GM19467 (cell line): ENCODE results near the gene ALOX12B.
"Not testable (repeated sequence)": the region's sequence is repeated elsewhere in the genome, so short reads cannot be mapped to it uniquely, and the experiment has no call there.

Source experiments
- ATAC-seq: cut with Tn5 transposase; IDR thresholded peaks from one replicate; pipeline ENCODE4 v1.9.1; 2021; ENCODE audit warnings: mild to moderate bottlenecking, moderate library complexity; ENCODE audit not compliant: unreplicated experiment

Gene ALOX12B

DNA sequence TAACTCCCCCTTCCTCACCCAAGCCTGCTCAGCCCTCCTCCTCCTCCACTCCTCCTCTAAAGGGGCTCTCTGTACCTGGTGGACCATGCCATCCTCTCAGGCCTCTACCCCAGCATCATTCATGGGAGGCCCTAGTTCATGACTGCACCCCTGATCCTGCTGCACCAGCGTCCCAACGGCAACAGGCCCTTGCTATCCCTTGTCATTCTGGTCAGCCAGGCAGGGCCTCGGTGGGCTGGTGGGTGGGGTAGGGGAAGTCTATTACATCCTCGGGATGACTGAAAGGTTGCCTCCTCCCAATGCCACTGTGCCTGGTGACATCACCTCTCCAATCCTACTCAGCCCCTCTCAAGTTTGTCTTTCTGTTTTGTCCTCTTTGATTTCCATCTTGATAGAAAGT lies 19.7 kb downstream of the ALOX12B start:
- ATAC-seq = no peak

- ATAC-seq = no peak
Observed at GRCh38 chr17:8066841-8067775, 20.4 kb downstream of the ALOX12B start.

GRCh38 chr17:8064561-8065019 lies 22.9 kb downstream of the ALOX12B start:
- ATAC-seq = no peak

GRCh38 chr17:8063761-8064534 lies 23.6 kb downstream of the ALOX12B start:
- no peak for ATAC-seq

DNA sequence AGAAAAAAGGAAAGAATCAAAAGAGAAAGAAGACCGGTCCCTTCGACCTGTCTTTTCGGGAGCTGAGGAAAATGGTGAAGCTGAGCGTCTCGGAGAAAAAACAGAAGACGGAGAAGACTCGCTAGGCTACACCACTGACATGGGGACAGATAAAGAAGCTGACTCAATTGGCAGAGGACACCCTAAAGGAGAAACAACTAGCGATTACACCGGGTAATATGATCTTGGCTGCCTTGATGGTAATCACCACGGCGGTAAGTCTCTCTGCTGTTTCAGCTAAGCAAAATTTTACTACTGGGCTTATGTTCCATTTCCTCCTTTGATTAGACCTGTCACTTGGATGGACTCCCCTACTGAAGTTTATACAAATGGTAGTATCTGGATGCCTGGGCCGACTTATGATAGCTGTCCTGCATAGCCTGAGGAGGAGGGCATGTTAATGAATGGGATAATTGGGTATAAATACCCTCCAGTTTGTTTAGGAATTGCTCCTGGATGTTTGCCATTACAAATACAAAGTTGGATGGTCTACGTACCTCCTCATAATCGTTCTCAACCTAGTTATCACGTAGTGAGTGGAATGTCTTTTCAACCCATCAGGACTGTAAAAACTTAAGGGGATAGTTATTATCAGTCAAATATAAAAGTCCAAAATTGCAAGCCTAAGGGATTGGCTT lies 24.6 kb downstream of the ALOX12B start:
- ATAC-seq = no peak

- no peak for ATAC-seq
Observed at GRCh38 chr17:8062435-8062806, 25.1 kb downstream of the ALOX12B start.

DNA sequence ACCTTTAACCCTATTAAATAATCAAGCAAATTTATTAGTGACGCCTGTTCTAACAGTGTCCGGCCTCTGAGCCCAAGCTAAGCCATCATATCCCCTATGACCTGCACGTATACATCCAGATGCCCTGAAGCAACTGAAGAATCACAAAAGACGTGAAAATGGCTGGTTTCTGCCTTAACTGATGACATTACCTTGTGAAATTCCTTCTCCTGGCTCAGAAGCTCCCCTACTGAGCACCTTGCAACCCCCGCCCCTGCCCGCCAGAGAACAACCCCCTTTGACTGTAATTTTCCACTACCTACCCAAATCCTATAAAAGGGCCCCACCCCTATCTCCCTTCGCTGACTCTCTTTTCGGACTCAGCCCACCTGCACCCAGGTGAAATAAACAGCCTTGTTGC lies 25.7 kb downstream of the ALOX12B start:
- ATAC-seq = not testable (repeated sequence)

- no peak for ATAC-seq
Observed at GRCh38 chr17:8060274-8060673, 27.2 kb downstream of the ALOX12B start.

DNA sequence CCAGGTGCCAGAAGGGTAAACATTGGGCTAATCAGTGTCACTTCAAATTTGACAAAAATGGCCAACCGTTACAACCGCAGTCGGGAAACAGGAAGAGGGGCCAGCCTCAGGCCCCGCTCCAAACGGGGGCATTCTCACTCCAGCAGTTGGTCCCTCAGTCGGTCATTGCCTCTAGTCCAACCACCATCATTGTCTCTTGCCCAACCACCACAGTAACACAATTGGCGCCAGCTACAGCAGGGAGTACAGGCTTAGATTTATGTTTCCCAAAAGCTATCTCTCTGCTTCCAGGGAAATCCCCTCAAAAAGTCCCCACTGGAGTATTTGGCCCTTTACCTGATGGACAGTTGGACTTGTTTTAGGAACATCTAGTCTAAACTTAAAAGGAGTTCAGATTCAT lies 28.4 kb downstream of the ALOX12B start:
- no peak for ATAC-seq

DNA sequence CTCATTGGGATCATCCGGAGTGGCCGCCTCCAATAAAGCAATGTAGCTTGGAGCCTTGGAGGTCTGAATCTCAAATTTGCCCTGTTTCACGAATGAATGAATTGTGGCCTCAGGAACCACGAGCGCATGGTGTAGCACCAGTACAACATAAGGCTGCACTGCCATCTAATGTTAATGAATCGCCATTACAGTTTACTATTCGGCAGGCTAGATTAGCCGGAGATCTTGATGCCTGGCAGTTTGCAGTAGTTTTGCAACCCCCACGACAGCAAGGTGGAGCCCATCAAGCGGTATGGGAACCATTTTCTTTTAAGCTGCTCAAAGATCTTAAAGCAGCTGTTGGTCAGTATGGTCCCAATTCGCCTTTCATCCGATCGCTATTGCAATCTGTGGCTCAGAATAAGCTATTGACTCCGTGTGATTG lies 29.8 kb downstream of the ALOX12B start:
- ATAC-seq = no peak

- no peak for ATAC-seq
Observed at GRCh38 chr17:8056976-8057625, 30.4 kb downstream of the ALOX12B start.

GRCh38 chr17:8056232-8056975 lies 31.1 kb downstream of the ALOX12B start:
- no peak for ATAC-seq

- ATAC-seq = no peak
Observed at GRCh38 chr17:8055851-8056231, 31.7 kb downstream of the ALOX12B start.

GRCh38 chr17:8053600-8053999 lies 33.9 kb downstream of the ALOX12B start:
- ATAC-seq = no peak

DNA sequence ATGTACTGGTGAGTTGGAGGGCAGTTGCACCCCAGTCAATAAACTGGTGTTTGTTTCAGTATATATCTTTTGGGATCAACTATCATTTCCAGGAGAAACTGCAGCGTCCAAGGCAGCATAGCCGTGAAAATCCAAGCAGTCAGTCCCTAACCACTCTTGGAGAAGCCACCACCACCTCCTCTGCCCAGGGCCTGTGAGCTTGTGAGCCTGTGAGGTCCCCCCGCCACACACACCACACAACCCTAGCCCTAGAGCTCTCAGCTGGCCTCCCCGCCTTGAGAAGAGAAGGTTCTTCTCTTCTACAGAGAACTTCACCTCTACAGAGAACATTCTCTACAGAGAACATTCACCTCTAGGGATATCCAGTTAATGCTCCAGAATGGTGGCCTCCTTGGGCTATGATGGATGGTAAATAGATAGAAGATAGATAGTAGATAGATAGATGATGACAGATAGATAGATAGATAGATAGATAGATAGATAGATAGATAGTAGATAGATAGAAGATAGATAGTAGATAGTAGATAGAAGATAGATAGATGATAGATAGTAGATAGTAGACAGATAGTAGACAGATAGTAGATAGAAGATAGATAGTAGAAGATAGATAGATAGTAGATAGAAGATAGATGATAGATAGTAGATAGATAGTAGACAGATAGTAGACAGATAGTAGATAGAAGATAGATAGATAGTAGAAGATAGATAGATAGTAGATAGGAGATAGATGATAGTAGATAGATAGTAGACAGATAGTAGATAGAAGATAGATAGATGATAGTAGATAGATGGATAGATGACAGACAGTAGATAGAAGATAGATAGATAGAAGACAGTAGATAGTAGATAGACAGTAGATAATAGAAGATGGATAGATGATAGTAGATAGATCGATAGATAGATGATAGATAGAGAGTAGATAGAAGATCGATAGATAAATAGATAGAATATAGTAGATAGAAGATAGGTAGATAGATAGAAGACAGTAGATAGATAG lies 35.0 kb downstream of the ALOX12B start:
- no peak for ATAC-seq

DNA sequence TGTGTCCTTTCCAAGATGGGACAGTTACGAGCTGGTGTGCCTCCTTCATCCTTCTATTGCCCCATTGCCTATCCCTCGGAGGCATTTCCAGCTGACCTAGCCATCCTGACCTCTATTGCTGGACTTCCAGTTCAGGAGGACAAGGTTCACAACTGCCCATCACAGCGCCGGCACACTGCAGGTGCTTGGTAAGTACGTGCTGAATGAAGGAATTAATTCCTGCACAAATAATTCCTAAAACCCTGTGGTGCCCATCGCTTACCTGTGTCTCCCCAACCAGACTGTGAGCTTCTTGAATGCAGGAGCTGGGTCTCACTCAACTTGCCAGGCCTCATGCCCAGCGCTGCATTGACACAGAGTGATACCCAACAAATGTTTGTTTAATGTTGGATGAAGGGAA lies 35.7 kb downstream of the ALOX12B start:
- ATAC-seq = no peak

GRCh38 chr17:8048736-8049135 lies 38.8 kb downstream of the ALOX12B start:
- ATAC-seq = no peak

DNA sequence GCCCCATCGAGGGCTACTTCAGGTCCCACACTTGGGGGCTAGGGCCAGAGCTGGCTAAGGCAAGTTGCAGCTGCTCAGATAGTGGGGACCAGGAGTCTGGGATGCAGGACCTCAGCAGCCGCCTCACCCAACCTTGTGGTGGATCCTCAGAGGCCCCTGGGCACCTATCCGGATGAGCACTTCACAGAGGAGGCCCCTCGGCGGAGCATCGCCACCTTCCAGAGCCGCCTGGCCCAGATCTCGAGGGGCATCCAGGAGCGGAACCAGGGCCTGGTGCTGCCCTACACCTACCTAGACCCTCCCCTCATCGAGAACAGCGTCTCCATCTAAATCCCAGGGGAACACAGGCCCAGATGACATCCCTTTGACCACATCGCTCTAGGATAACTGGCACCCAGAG lies 39.3 kb downstream of the ALOX12B start:
- ATAC-seq = no peak

- ATAC-seq = no peak
Observed at GRCh38 chr17:8047769-8048110, 39.8 kb downstream of the ALOX12B start.
